ENCODE measurements around the gene IMMP2L. TPM values are rescaled to one million over a fixed set of nuclear protein-coding genes. Genes with fewer than 3 reads are reported as not detected.

IMMP2L gene
- total RNA-seq, 1 donor from 2014 or later, result 17.8 TPM

- DNase-seq, result no peak
- Histone ChIP-seq H3K4me1 (peaks cover 11% of the 10 kb centered on the region), H3K9me3 (replicated peaks) (peaks cover 11% of the 10 kb centered on the region), H3K27ac (replicated peaks) (no peak overlapping the region), H3K27me3 (ENCODE audit: low read depth) (no peaks in the 10 kb centered on the region), H3K4me3 (no peak overlapping the region), H3K36me3 (no peaks in the 10 kb centered on the region)
- intact Hi-C loops (cut with micrococcal nuclease), result no loop called here
- no peak for TF ChIP-seq CTCF (IDR thresholded peaks at IDR 0.05; ENCODE audit: borderline replicate concordance)
Observed at GRCh38 chr7:111067251-111067650, 495.0 kb downstream of the IMMP2L start.

- Histone ChIP-seq H3K4me1 (peaks cover 6% of the 10 kb centered on the region), H3K4me3 (no peak overlapping the region), H3K27me3 (ENCODE audit: low read depth) (no peaks in the 10 kb centered on the region), H3K36me3 (no peaks in the 10 kb centered on the region), H3K27ac (replicated peaks) (no peak overlapping the region), H3K9me3 (replicated peaks) (peaks cover 11% of the 10 kb centered on the region)
- no peak for TF ChIP-seq CTCF (IDR thresholded peaks at IDR 0.05; ENCODE audit: borderline replicate concordance)
- intact Hi-C loops (cut with micrococcal nuclease), result no loop called here
- no peak for DNase-seq
Observed at GRCh38 chr7:111063166-111063565, 499.1 kb downstream of the IMMP2L start.

GRCh38 chr7:111059833-111060232 lies 502.5 kb downstream of the IMMP2L start:
- no peaks in the 10 kb centered on the region for H3K36me3 ChIP-seq
- no peak for TF ChIP-seq CTCF (IDR thresholded peaks at IDR 0.05; ENCODE audit: borderline replicate concordance)
- intact Hi-C loops (cut with micrococcal nuclease), result no loop called here

GRCh38 chr7:111057066-111057465 lies 505.2 kb downstream of the IMMP2L start:
- no peak overlapping the region for H3K4me3 ChIP-seq
- TF ChIP-seq CTCF (IDR thresholded peaks at IDR 0.05; ENCODE audit: borderline replicate concordance), result no peak
- H3K36me3 ChIP-seq, result no peaks in the 10 kb centered on the region
- H3K27ac ChIP-seq (replicated peaks), result no peak overlapping the region
- intact Hi-C loops (cut with micrococcal nuclease), result no loop called here
- no peaks in the 10 kb centered on the region for H3K27me3 ChIP-seq (ENCODE audit: low read depth)
- no peaks in the 10 kb centered on the region for H3K9me3 ChIP-seq (replicated peaks)
- peaks cover 13% of the 10 kb centered on the region for H3K4me1 ChIP-seq
- DNase-seq, result no peak

More at GRCh38 chr7:111059833-111060232, 502.5 kb downstream of the IMMP2L start:
- Histone ChIP-seq H3K9me3 (replicated peaks) (peaks cover 11% of the 10 kb centered on the region), H3K4me3 (no peak overlapping the region), H3K4me1 (peaks cover 6% of the 10 kb centered on the region), H3K27me3 (ENCODE audit: low read depth) (no peaks in the 10 kb centered on the region), H3K27ac (replicated peaks) (no peak overlapping the region)
- no peak for DNase-seq

GRCh38 chr7:111056371-111056770 lies 505.9 kb downstream of the IMMP2L start:
- Histone ChIP-seq H3K27me3 (ENCODE audit: low read depth) (no peaks in the 10 kb centered on the region), H3K27ac (replicated peaks) (no peak overlapping the region), H3K36me3 (no peaks in the 10 kb centered on the region), H3K4me3 (no peak overlapping the region), H3K4me1 (peaks cover 13% of the 10 kb centered on the region), H3K9me3 (replicated peaks) (no peaks in the 10 kb centered on the region)
- no peak for TF ChIP-seq CTCF (IDR thresholded peaks at IDR 0.05; ENCODE audit: borderline replicate concordance)
- intact Hi-C loops (cut with micrococcal nuclease), result no loop called here
- DNase-seq, result no peak

- no peak for DNase-seq
- H3K9me3 ChIP-seq (replicated peaks), result no peaks in the 10 kb centered on the region
- intact Hi-C loops (cut with micrococcal nuclease), result no loop called here
- peaks cover 7% of the 10 kb centered on the region for H3K4me1 ChIP-seq
- H3K27ac ChIP-seq (replicated peaks), result no peak overlapping the region
- no peak overlapping the region for H3K4me3 ChIP-seq
- no peaks in the 10 kb centered on the region for H3K36me3 ChIP-seq
- H3K27me3 ChIP-seq (ENCODE audit: low read depth), result no peaks in the 10 kb centered on the region
- TF ChIP-seq CTCF (IDR thresholded peaks at IDR 0.05; ENCODE audit: borderline replicate concordance), result no peak
Observed at GRCh38 chr7:111053035-111053434, 509.3 kb downstream of the IMMP2L start.

Data from left ventricle myocardium inferior (tissue), 1 donor.